T-helper 2 cell treated with Interferon-gamma antibody and Interleukin-4, amounts not matched to agents 5 μg/mL and 100 μg/mL, for 36 hours (primary cell): ENCODE results near the gene EDN2.

ENCODE experiments used
- DNase-seq: peaks from one replicate; pipeline ENCODE4 v3.0.0; 2021; ENCODE audit warnings: low spot score
- H3K27ac Mint-ChIP-seq: one replicate; pipeline ENCODE4 v1.8.0; 2021; ENCODE audit warnings: mild to moderate bottlenecking, mixed read lengths
- H3K27me3 Mint-ChIP-seq: one replicate; pipeline ENCODE4 v1.8.0; 2021; ENCODE audit warnings: low read depth, mixed read lengths
- H3K36me3 Mint-ChIP-seq: one replicate; pipeline ENCODE4 v1.8.0; 2021; ENCODE audit warnings: low read depth, mixed read lengths
- H3K4me1 Mint-ChIP-seq: one replicate; pipeline ENCODE4 v1.8.0; 2021; ENCODE audit warnings: low read depth, mixed read lengths
- H3K4me3 Mint-ChIP-seq: one replicate; pipeline ENCODE4 v1.8.0; 2022; ENCODE audit warnings: mild to moderate bottlenecking, moderate library complexity, mixed read lengths
- H3K9me3 Mint-ChIP-seq: one replicate; pipeline ENCODE4 v1.8.0; 2021; ENCODE audit warnings: mixed read lengths

Gene EDN2

GRCh38 chr1:41484402-41485241, at the start of gene EDN2:
TSS of gene EDN2 (minus strand) at chr1:41484683. CDS start at chr1:41484601, 82 bp downstream.
- no peak for DNase-seq
- Mint-ChIP-seq H3K9me3 (no peaks in the 10 kb centered on the region), H3K27ac (no peak within 1 kb of the TSS), H3K4me3 (no peak within 1 kb of the TSS), H3K4me1 (peaks cover 6% of the 10 kb centered on the region), H3K27me3 (peaks cover 9% of the 10 kb centered on the region), H3K36me3 (no peaks in the 10 kb centered on the region)

DNA sequence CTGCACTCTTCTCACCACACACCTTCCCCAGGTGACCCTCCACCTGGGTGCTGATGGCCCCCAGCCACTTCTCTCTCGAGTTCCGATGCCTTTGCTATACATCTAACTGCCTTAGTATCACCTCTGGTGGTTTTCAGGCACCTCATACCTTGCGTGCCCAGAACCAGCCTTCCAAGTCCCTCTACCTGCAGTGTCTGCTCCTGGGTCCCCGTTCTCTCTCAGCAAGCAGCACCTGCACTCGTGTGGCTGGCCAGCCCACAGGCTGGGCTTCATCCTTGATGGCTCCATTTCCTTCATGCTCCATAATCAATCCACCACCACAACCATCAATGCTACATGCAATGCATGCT, 49.2 kb upstream of the EDN2 start:
- Mint-ChIP-seq H3K4me3 (no peak overlapping the region), H3K4me1 (no peaks in the 10 kb centered on the region), H3K9me3 (peaks cover 6% of the 10 kb centered on the region), H3K27me3 (no peaks in the 10 kb centered on the region), H3K27ac (no peak overlapping the region), H3K36me3 (peaks cover 33% of the 10 kb centered on the region)
- no peak for DNase-seq

- H3K36me3 Mint-ChIP-seq: peaks cover 33% of the 10 kb centered on the region
- H3K9me3 Mint-ChIP-seq: peaks cover 6% of the 10 kb centered on the region
- no peak overlapping the region for H3K27ac Mint-ChIP-seq
- no peak for DNase-seq
- H3K4me3 Mint-ChIP-seq: no peak overlapping the region
- no peaks in the 10 kb centered on the region for H3K4me1 Mint-ChIP-seq
- H3K27me3 Mint-ChIP-seq: no peaks in the 10 kb centered on the region
These were observed 48.7 kb upstream of the EDN2 start for GRCh38 chr1:41533016-41533730.

DNA sequence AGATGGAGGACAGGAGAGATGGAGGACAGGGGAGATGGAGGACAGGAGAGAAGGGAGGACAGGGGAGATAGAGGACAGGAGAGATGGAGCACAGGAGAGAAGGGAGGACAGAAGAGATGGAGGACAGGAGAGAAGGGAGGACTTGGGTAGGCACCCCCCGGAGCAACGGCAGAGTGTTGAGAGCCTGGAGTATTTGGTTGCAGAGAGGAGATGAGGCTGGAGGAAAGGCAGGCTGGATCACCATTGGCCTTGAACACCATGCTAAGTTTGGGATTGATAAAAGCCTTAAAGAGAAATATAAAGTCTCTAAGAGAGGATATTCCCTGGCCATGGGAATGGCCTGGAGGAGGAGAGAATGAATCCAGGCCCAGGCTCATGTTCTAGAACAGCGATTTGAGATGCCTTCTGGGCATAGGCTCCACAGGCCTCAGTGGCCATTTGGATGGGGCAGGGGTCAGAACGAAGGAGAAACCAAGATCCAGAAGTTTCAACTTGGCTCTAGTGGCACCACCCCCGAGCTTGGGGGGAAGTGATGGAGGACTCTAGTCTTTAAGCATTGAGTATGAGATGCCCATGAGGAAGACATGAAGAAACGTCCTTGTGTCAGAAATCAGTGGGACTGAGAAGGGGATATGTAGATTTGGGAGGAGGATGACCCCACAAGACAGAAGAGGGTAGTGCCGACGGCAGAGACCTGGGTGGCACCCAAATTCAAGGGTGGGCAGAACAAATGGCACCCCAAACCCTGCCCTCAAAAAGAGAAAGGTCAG, 47.9 kb upstream of the EDN2 start:
- Mint-ChIP-seq H3K4me3 (no peak overlapping the region), H3K4me1 (no peaks in the 10 kb centered on the region), H3K9me3 (peaks cover 6% of the 10 kb centered on the region), H3K36me3 (peaks cover 33% of the 10 kb centered on the region), H3K27ac (no peak overlapping the region), H3K27me3 (no peaks in the 10 kb centered on the region)
- DNase-seq: no peak

DNA sequence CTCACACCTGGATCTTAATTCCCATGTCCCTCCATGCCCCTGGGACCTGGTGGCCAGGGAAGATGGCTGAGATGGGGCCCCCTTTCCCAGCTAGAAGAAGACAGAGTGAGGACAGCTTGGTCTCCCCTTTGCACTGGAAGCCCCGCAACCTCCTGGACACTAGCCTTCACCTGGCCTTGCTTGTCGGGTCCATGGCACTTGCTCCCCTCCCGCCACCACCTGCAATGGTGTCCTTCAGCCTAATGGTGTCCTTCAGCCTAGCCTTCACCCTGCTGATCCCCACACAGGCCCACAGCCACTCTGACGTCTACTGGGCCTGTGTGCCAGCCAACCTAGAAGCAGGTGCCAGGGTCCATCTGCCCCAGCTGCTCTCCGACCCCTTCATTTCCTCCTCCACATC, 45.9 kb upstream of the EDN2 start:
- Mint-ChIP-seq H3K27me3 (no peaks in the 10 kb centered on the region), H3K36me3 (peaks cover 21% of the 10 kb centered on the region), H3K4me1 (no peaks in the 10 kb centered on the region), H3K4me3 (no peak overlapping the region), H3K9me3 (peaks cover 6% of the 10 kb centered on the region), H3K27ac (no peak overlapping the region)
- DNase-seq: no peak

DNA sequence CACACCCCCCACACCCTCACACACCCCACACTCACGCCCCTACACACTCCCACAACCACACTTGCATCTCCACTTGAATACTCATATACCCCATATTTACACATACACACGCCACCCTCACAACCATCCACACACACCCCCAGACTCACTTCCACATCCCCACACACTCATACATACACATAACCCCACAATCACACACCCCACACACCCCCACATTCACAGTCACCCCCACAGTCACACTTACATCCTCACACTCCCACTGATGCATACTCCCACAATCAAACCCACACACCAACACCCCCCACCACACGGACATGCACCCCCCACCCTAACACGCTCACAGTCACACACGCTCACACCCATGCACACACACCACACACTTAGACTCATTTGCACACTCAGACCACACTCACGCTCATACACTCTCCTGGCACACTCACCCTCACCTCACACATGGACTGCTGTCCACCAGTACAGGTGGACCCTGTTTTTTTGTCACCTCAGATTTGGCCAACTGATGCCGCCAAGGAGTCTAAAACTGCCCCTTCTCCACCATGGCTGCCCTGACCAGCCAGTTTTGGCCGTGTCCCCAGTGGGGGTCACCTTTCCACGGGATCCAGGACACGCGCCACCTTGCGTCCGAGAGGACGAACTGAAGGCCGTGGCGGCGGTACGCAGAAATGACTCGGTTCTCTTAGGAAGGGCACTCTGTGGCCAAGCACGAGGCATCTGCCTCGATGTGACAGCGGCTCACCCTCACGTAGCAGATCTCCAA, 45.3 kb upstream of the EDN2 start:
- Mint-ChIP-seq H3K9me3 (peaks cover 6% of the 10 kb centered on the region), H3K27ac (no peak overlapping the region), H3K27me3 (no peaks in the 10 kb centered on the region), H3K4me3 (no peak overlapping the region), H3K4me1 (no peaks in the 10 kb centered on the region), H3K36me3 (peaks cover 17% of the 10 kb centered on the region)
- DNase-seq: no peak

DNA sequence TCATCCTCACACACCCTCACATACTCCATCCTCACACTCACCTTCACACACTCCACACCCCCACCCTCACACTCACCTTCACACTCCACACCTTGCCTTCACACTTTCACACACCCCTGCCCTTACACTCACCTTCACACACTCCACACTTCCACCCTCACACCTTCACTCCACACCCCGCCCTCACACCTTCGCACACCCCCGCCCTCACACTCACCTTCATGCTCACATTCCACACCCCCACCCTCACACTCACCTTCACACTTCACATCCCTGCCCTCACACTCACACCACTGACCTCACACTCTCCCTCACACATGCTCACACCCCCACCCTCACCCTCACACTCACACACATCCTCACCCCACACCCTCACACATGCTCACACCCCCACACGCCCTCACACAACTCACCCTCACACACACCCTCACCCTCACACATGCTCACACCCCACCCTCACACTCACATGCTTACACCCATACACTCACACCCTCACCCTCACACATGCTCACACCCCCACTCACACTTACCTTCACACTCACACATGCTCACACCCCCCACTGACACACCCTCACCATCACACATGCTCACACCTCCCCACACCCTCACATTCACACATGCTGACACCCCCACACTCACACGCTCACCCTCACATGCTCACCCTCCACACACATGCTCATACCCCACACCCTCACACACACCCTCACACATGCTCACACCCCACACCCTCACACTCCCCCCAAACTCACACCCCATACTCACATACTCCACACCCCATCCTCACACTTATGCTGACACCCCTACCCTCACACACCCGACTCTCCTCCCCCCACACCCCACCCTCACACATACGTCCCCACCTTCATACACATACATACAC, 44.5 kb upstream of the EDN2 start:
- no peak for DNase-seq
- peaks cover 6% of the 10 kb centered on the region for H3K9me3 Mint-ChIP-seq
- H3K4me1 Mint-ChIP-seq: no peaks in the 10 kb centered on the region
- H3K27ac Mint-ChIP-seq: peak overlapping the region; percentile 36
- no peak overlapping the region for H3K4me3 Mint-ChIP-seq
- peaks cover 17% of the 10 kb centered on the region for H3K36me3 Mint-ChIP-seq
- H3K27me3 Mint-ChIP-seq: no peaks in the 10 kb centered on the region

- Mint-ChIP-seq H3K4me3 (no peak overlapping the region), H3K36me3 (peaks cover 15% of the 10 kb centered on the region), H3K4me1 (no peaks in the 10 kb centered on the region), H3K9me3 (peaks cover 6% of the 10 kb centered on the region), H3K27me3 (no peaks in the 10 kb centered on the region), H3K27ac (no peak overlapping the region)
- DNase-seq: no peak
These were observed 43.6 kb upstream of the EDN2 start for GRCh38 chr1:41528106-41528505.

- no peak for DNase-seq
- no peak overlapping the region for H3K4me3 Mint-ChIP-seq
- H3K4me1 Mint-ChIP-seq: no peaks in the 10 kb centered on the region
- no peaks in the 10 kb centered on the region for H3K27me3 Mint-ChIP-seq
- peaks cover 6% of the 10 kb centered on the region for H3K9me3 Mint-ChIP-seq
- H3K36me3 Mint-ChIP-seq: peaks cover 13% of the 10 kb centered on the region
- H3K27ac Mint-ChIP-seq: peak overlapping the region; percentile 26
These were observed 42.6 kb upstream of the EDN2 start for GRCh38 chr1:41526956-41527561.

DNA sequence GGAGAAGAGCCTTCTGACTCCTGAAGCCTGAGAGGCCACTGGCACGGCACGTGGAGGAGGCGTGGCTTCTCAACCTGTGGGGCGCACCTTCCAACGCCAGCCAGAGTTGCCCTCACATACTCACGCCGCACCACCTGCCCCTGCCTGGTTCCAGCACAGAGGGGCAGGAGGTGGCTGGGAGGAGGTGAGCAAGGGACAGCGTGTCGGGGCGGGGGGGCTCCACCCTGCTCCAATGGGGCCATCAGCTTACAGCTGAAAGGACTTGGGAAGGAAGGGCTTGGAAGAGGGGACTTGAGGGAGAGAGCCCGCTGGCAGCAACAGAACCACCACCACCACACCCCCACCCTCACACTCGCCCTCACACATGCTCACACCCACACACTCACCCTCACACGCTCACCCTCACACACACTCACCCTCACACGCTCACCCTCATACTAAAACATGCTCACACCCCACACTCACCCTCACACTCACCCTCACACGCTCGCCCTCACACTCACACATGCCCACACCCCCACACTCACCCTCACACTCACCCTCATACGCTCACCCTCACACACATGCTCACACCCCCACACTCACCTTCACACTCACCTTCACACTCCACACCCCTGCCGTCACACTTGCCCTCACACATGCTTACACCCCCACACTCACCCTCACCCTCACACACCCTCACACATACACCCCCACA, 41.6 kb upstream of the EDN2 start:
- Mint-ChIP-seq H3K27ac (no peak overlapping the region), H3K27me3 (no peaks in the 10 kb centered on the region), H3K4me3 (no peak overlapping the region), H3K36me3 (peaks cover 11% of the 10 kb centered on the region), H3K9me3 (peaks cover 6% of the 10 kb centered on the region), H3K4me1 (no peaks in the 10 kb centered on the region)
- no peak for DNase-seq

DNA sequence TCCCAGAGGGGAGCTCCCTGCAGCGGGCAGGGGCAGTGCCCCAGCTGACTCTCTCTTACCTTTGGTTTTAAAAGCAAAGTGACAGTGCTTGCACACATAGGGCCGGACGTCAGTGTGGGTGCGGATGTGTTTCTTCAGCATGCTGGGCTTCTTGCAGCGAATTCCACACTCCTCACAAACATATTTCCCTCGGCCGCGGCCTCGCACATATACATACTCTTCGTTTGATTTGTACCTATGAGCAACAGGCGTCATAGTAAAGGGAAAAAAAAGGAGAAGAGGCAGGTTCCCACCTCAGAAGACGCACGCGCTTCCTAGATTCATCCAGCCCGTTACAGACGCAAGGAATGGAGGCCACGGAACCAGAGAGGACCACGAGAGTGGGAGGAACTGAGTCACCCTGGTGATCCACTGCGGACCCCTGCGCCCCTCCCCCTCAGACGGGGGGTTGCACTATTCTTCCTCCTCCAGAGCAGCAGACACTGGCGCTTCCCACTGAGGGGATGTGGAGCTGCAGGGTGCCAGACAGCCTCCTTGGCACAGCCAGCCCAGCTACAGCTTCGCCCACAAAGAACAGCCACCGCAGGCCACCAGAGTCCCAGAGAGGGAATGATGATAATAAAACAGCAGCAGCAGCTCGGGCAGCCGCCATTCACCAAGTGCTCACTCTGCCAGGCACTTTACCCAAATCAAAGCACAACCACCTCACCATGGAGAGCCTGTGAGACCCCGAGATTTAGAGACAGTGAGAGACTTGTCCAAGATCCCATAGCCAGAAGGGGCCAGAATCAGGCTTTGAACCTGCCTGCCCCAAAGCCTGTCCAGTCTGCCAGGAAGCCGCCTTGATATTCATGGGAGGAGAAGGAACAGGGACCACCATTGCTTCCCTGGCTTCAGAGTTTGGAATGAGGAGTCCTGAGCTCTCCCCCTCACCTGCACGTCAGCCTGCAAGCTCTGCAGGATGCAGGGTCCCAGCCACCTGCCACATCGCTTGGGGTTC, 40.5 kb upstream of the EDN2 start:
- Mint-ChIP-seq H3K27ac (no peak overlapping the region), H3K4me3 (no peak overlapping the region), H3K9me3 (peaks cover 5% of the 10 kb centered on the region), H3K36me3 (peaks cover 6% of the 10 kb centered on the region), H3K4me1 (no peaks in the 10 kb centered on the region), H3K27me3 (no peaks in the 10 kb centered on the region)
- no peak for DNase-seq
